Duodenal mucosa (tissue), 2 donors: ENCODE results near the gene LEO1.

ENCODE experiments used
- H3K27ac ChIP-seq: one replicate; pipeline ENCODE4 v1.7.0; 2013; ENCODE audit warnings: low read depth, low read length
- H3K27me3 ChIP-seq, 2 donors: one replicate each; pipeline ENCODE4 v1.7.0; 2013; ENCODE audit warnings: low read length in 2 of 2, control low read depth in 1 of 2; ENCODE audit not compliant: insufficient read depth in 2 of 2, control insufficient read depth in 1 of 2
- H3K36me3 ChIP-seq, 2 donors: one replicate each; pipeline ENCODE4 v1.7.0; 2013; ENCODE audit warnings: low read length in 2 of 2, control low read depth in 1 of 2; ENCODE audit not compliant: insufficient read depth in 2 of 2, control insufficient read depth in 1 of 2
- H3K4me1 ChIP-seq, 2 donors: one replicate each; pipeline ENCODE4 v1.7.0; 2013; ENCODE audit warnings: low read length in 2 of 2, control low read depth in 1 of 2; ENCODE audit not compliant: insufficient read depth in 2 of 2, control insufficient read depth in 1 of 2
- H3K4me3 ChIP-seq, 2 donors: one replicate each; pipeline ENCODE4 v1.7.0; 2013; ENCODE audit warnings: low read length in 2 of 2, low read depth in 1 of 2
- H3K9ac ChIP-seq, 2 donors: one replicate each; pipeline ENCODE4 v1.7.0; 2013; ENCODE audit warnings: low read length in 2 of 2, low read depth in 1 of 2
- H3K9me3 ChIP-seq, 2 donors: one replicate each; pipeline ENCODE4 v1.7.0; 2013; ENCODE audit warnings: low read length in 2 of 2, control low read depth in 1 of 2; ENCODE audit not compliant: control insufficient read depth in 1 of 2

The LEO1 gene

DNA sequence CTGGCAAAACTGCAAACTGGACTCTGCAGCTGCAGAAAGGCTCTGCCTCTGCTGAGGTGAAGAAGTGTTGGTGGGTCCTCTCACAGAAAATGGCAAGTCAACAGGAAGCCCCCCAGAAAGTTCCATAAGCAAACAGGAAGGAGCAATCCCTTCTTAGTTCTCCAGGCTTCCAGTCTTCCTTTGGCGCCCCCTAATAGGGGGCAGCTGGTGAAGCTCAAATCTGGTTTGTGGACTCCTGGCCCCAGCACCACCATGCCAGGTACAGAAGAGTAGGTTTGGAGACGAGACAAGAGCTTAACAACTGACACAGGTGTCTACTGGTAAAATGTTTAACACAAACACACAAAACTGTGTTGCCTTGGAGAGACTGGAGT lies 35.5 kb downstream of the LEO1 start:
- no peak overlapping the region for H3K27ac ChIP-seq
- H3K9me3 ChIP-seq: no peaks in the 10 kb centered on the region
- no peaks in the 10 kb centered on the region for H3K4me1 ChIP-seq
- no peaks in the 10 kb centered on the region for H3K27me3 ChIP-seq
- no peak overlapping the region for H3K9ac ChIP-seq
- peaks cover 0 to 26% of the 10 kb centered on the region in 2 donors for H3K36me3 ChIP-seq
- H3K4me3 ChIP-seq: no peak overlapping the region

- H3K9ac ChIP-seq: no peak overlapping the region
- no peaks in the 10 kb centered on the region for H3K27me3 ChIP-seq
- H3K9me3 ChIP-seq: no peaks in the 10 kb centered on the region
- no peak overlapping the region for H3K27ac ChIP-seq
- no peak overlapping the region for H3K4me3 ChIP-seq
- H3K4me1 ChIP-seq: no peaks in the 10 kb centered on the region
- H3K36me3 ChIP-seq: peaks cover 0 to 26% of the 10 kb centered on the region in 2 donors
Observed at GRCh38 chr15:51935466-51936104, 36.0 kb downstream of the LEO1 start.

GRCh38 chr15:51932161-51932560 lies 39.4 kb downstream of the LEO1 start:
- no peak overlapping the region for H3K9ac ChIP-seq
- no peaks in the 10 kb centered on the region for H3K9me3 ChIP-seq
- H3K27me3 ChIP-seq: no peaks in the 10 kb centered on the region
- H3K4me3 ChIP-seq: no peak overlapping the region
- H3K36me3 ChIP-seq: peaks cover 0 to 22% of the 10 kb centered on the region in 2 donors
- H3K27ac ChIP-seq: no peak overlapping the region
- H3K4me1 ChIP-seq: no peaks in the 10 kb centered on the region

DNA sequence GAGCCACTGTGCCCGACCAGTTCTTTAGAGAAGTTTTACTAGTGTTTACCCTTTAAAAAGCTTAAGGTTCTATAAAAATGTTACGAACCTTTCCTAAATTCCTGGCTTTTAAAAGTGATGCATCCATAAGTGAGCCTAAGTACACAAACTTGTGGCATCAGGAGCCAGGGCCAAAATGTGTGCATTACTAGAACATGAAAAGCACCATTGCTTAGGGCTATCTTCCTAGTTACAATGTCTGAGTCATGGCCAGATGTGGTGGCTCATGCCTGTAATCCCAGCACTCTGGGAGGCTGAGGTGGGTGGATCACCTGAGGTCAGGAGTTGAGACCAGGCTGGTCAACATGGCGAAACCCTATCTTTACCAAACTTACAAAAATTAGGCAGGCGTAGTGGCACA lies 39.9 kb downstream of the LEO1 start:
- H3K27me3 ChIP-seq: no peaks in the 10 kb centered on the region
- H3K9me3 ChIP-seq: no peaks in the 10 kb centered on the region
- peaks cover 0 to 22% of the 10 kb centered on the region in 2 donors for H3K36me3 ChIP-seq
- H3K4me1 ChIP-seq: no peaks in the 10 kb centered on the region
- no peak overlapping the region for H3K27ac ChIP-seq
- no peak overlapping the region for H3K9ac ChIP-seq
- H3K4me3 ChIP-seq: no peak overlapping the region

GRCh38 chr15:51931016-51931415 lies 40.6 kb downstream of the LEO1 start:
- H3K27me3 ChIP-seq: no peaks in the 10 kb centered on the region
- no peak overlapping the region for H3K9ac ChIP-seq
- no peak overlapping the region for H3K27ac ChIP-seq
- no peaks in the 10 kb centered on the region for H3K4me1 ChIP-seq
- H3K4me3 ChIP-seq: no peak overlapping the region
- H3K36me3 ChIP-seq: peaks cover 0 to 25% of the 10 kb centered on the region in 2 donors
- no peaks in the 10 kb centered on the region for H3K9me3 ChIP-seq

DNA sequence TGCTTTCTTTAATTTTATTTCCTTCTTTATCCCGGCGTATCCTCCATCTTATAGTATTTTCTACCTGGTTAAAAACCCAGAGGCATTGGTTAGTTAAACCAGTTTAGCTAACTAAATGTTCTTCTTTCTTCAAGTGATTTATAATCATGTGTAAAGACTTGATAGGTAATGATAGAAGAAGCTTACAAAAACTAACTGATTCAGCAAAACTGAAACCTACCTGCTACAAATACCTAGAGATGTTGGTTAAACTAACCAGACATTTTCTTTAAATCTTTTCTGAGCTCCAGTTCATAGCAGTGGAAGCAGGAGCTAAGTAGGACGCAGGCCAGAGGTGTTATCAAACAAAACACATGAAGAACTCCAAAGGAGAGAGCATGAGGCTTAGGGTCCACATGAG lies 44.8 kb downstream of the LEO1 start:
- Histone ChIP-seq H3K9ac (no peak overlapping the region), H3K4me1 (no peaks in the 10 kb centered on the region), H3K27ac (no peak overlapping the region), H3K4me3 (no peak overlapping the region), H3K27me3 (no peaks in the 10 kb centered on the region), H3K36me3 (peaks cover 7 to 45% of the 10 kb centered on the region in 2 donors), H3K9me3 (no peaks in the 10 kb centered on the region)

GRCh38 chr15:51924156-51925068 lies 47.2 kb downstream of the LEO1 start:
- no peaks in the 10 kb centered on the region for H3K4me1 ChIP-seq
- peaks cover 10 to 54% of the 10 kb centered on the region in 2 donors for H3K36me3 ChIP-seq

GRCh38 chr15:51917493-51917892 lies 54.1 kb downstream of the LEO1 start:
- Histone ChIP-seq H3K4me1 (no peaks in the 10 kb centered on the region), H3K27ac (no peak overlapping the region), H3K9me3 (no peaks in the 10 kb centered on the region), H3K9ac (no peak overlapping the region), H3K36me3 (peaks cover 10 to 45% of the 10 kb centered on the region in 2 donors), H3K27me3 (no peaks in the 10 kb centered on the region), H3K4me3 (no peak overlapping the region)

More at GRCh38 chr15:51924156-51925068, 47.2 kb downstream of the LEO1 start:
- Histone ChIP-seq H3K4me3 (no peak overlapping the region), H3K27ac (no peak overlapping the region), H3K9ac (no peak overlapping the region), H3K27me3 (no peaks in the 10 kb centered on the region), H3K9me3 (no peaks in the 10 kb centered on the region)

- Histone ChIP-seq H3K4me1 (peaks cover 5 to 8% of the 10 kb centered on the region in 2 donors), H3K9me3 (no peaks in the 10 kb centered on the region), H3K4me3 (no peak overlapping the region), H3K27me3 (no peaks in the 10 kb centered on the region), H3K9ac (no peak overlapping the region), H3K27ac (no peak overlapping the region), H3K36me3 (peaks cover 4 to 43% of the 10 kb centered on the region in 2 donors)
Observed at GRCh38 chr15:51912528-51912927, 59.0 kb downstream of the LEO1 start.

- Histone ChIP-seq H3K27ac (no peak overlapping the region), H3K4me3 (no peak overlapping the region), H3K4me1 (peaks cover 5 to 8% of the 10 kb centered on the region in 2 donors), H3K27me3 (no peaks in the 10 kb centered on the region), H3K36me3 (peaks cover 7 to 36% of the 10 kb centered on the region in 2 donors), H3K9ac (no peak overlapping the region), H3K9me3 (no peaks in the 10 kb centered on the region)
Observed at GRCh38 chr15:51909584-51909983, 62.0 kb downstream of the LEO1 start.
